ENCODE results near the gene CCDC30.

The CCDC30 gene

DNA sequence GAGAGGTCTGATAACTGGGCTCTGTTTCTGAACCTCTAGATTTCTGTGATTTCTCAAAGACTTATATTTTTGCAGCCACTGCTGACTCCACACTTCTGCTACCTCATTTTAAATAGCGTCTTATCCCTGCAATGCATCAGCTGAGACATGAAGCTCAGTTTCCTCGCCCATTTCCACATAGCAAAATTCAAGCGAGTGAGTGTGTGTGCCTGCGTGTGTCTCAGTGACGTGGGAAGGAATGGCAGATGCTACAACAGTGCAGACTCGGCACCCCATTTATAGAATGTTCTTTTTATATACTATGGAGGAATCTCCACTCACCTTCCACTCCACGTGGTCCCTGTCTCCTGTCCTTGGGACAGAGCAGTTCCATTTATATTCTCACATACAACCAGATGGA lies 43.0 kb upstream of the CCDC30 start:
- H3K4me3 ChIP-seq (ENCODE audit: low read depth, low read length): no peak overlapping the region
- POLR2A ChIA-PET: interaction anchor here (0.7 kb wide), 1 partner anchor 633 kb away, joined by 3 read pairs; no protein-coding TSS in a partner anchor
- TF ChIP-seq, protein P1, sequence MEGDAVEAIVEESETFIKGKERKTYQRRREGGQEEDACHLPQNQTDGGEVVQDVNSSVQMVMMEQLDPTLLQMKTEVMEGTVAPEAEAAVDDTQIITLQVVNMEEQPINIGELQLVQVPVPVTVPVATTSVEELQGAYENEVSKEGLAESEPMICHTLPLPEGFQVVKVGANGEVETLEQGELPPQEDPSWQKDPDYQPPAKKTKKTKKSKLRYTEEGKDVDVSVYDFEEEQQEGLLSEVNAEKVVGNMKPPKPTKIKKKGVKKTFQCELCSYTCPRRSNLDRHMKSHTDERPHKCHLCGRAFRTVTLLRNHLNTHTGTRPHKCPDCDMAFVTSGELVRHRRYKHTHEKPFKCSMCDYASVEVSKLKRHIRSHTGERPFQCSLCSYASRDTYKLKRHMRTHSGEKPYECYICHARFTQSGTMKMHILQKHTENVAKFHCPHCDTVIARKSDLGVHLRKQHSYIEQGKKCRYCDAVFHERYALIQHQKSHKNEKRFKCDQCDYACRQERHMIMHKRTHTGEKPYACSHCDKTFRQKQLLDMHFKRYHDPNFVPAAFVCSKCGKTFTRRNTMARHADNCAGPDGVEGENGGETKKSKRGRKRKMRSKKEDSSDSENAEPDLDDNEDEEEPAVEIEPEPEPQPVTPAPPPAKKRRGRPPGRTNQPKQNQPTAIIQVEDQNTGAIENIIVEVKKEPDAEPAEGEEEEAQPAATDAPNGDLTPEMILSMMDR (IDR thresholded peaks at IDR 0.05; ENCODE audit: insufficient read depth, low read length, missing control alignments): no peak
- CTCF ChIA-PET: no interaction called here
- no peak for DNase-seq (ENCODE audit: low read depth, low spot score)

DNA sequence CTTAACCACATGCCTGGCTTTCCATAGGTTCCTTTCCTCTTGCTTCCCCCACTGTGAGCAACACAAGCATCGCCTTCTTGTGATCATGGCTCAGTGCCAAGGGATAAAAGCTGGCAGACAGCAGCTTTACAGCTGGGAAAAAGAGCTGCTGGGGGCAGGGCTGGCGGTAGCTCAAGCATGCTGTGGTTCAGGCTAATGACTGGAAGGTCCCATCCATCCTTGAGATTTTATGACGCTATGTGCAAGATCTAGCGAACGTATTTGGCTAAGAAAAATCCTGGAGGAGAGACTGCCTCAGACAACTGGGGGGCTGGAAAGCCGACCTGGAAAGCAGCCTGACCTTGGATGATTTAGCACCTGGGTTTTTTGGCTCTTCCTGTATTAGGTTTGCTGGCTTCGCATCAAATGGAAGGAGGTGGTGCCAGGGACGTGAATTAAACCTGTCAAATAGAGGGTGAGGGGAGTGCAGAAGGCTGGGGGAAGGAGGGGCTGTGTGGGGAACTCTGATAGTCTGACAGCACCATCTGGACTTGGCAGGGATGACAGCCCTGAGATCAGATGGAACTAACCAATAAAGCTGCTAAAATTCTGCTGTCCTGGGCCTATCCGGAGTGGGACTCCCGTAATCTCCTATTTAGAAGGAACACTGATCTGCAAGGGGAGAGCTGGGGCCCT lies 42.0 kb upstream of the CCDC30 start:
- CTCF ChIA-PET: interaction anchor here (1.5 kb wide), 1 partner anchor 13 kb away, joined by 3 read pairs; no protein-coding TSS in a partner anchor
- POLR2A ChIA-PET: interaction anchor here (1.1 kb wide), 1 partner anchor 36 kb away, joined by 4 read pairs; no protein-coding TSS in a partner anchor
- no peak overlapping the region for H3K4me3 ChIP-seq (ENCODE audit: low read depth, low read length)
- peak; percentile 87 for DNase-seq (ENCODE audit: low read depth, low spot score)
- TF ChIP-seq, protein P1 (IDR thresholded peaks at IDR 0.05; ENCODE audit: insufficient read depth, low read length, missing control alignments): no peak

DNA sequence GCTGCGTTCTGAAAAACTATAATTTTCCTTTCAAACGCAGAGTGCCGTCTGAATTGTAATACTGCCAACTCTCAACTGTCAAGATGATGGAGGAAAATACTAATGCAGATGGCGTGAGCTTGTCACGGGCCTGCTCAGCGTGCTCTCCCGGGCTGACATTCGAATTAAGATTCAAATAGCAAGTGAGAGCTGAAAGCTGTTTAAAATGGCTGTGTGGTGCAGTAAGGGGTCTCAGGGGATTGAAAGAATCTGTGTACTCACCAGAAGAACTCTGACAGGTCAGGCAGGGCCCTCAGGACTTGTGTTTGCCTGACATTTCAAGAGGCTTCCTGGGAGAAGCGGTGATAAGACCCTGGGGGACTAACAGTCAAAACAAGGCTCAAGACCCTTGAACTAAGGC lies 40.3 kb upstream of the CCDC30 start:
- ChIA-PET CTCF (interaction anchor here (1.5 kb wide), 1 partner anchor 11 kb away, joined by 3 read pairs; no protein-coding TSS in a partner anchor), POLR2A (no interaction called here)
- no peak for DNase-seq (ENCODE audit: low read depth, low spot score)
- no peak overlapping the region for H3K4me3 ChIP-seq (ENCODE audit: low read depth, low read length)
- TF ChIP-seq, protein P1 (IDR thresholded peaks at IDR 0.05; ENCODE audit: insufficient read depth, low read length, missing control alignments): no peak

DNA sequence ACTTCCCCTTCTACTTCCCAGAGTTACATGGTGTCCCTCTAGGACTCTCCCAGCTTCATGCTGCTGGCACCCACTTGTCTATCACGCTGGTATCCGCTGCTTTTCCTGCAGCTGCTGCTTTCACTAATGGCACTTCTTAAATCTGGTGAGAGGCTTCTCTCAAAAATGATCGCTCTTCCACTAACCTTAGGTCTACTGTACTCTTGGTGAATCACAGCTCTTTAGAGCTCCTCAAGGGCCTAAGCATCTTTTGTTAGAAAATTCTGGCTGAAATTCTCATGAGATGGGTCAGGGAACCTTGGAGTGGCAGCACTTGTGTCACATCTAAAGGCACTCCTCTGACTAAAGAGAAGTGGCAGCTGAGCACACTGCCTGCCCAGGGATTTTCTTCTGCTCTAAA lies 39.4 kb upstream of the CCDC30 start:
- POLR2A ChIA-PET: no interaction called here
- no peak for DNase-seq (ENCODE audit: low read depth, low spot score)
- CTCF ChIA-PET: no interaction called here
- no peak overlapping the region for H3K4me3 ChIP-seq (ENCODE audit: low read depth, low read length)
- TF ChIP-seq, protein P1 (IDR thresholded peaks at IDR 0.05; ENCODE audit: insufficient read depth, low read length, missing control alignments): no peak

DNA sequence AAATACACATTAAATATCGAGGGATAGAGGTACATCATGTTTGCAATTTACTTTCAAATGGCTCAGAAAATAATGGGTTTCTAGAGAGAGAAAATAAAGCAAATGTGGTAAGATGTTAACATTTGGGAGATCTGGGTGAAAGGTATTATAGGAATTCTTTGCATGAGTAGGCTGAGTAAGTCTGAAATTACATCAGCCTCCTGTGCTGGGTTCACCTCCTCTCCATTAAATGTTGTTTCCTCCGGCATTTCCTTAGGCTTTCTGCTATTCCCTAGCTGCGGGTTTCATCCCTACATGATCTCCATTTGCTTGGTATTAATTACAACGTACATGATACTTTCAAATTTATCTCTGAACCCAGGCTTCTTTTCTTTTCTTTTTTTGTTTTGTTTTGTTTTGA lies 38.9 kb upstream of the CCDC30 start:
- TF ChIP-seq, protein P1 (IDR thresholded peaks at IDR 0.05; ENCODE audit: insufficient read depth, low read length, missing control alignments): no peak
- DNase-seq (ENCODE audit: low read depth, low spot score): no peak
- ChIA-PET POLR2A (interaction anchor here (0.7 kb wide), 1 partner anchor 33 kb away, joined by 4 read pairs; no protein-coding TSS in a partner anchor), CTCF (no interaction called here)
- H3K4me3 ChIP-seq (ENCODE audit: low read depth, low read length): no peak overlapping the region

DNA sequence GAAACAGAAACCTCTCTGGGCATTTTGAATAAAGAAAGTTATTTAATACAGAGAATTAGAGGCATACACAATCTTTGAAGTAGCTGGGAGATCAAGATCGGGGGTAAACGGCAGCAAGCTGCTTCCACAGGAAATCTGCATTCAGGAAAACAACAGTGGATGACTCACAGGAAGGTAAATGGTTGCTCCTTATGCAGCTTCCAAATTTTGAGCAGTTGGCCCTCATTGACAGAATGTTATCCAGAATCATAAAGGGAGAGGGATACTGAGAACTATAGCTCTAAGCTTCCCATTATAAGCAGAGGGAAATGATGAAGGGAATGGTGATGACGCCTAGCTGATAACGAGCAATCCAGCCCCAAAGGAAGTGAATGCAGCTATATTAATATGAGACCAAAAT lies 35.8 kb upstream of the CCDC30 start:
- CTCF ChIA-PET: interaction anchor here (0.7 kb wide), 1 partner anchor 83 kb away, joined by 3 read pairs; no protein-coding TSS in a partner anchor
- no peak for DNase-seq (ENCODE audit: low read depth, low spot score)
- H3K4me3 ChIP-seq (ENCODE audit: low read depth, low read length): no peak overlapping the region
- TF ChIP-seq, protein P1 (IDR thresholded peaks at IDR 0.05; ENCODE audit: insufficient read depth, low read length, missing control alignments): no peak
- POLR2A ChIA-PET: no interaction called here

Measured in AG04449 (cell line).